GM12878 (cell line): Measurements from ENCODE around the gene FHOD3. TPM values are rescaled to one million over a fixed set of nuclear protein-coding genes. Genes with fewer than 3 reads are reported as not detected.

Experiments
- ATAC-seq: fragments of 200-7000 bp; cut with Tn5 transposase; 3 replicates; pipeline ENCODE4 v1.9.1; 2020; ENCODE audit warnings: mild to moderate bottlenecking, moderate library complexity
- BruUV-seq: library from RNA; stranded (reverse); fragments of 400-500 nt; replicated peaks from 2 replicates; lab custom pipeline; 2021; lab: Mats Ljungman, UMichigan
- CTCF ChIA-PET: fragments of 300-600 bp; sonication (Branson Sonifier 250); formaldehyde crosslinking; extraction: SDS; loops from one replicate; lab custom pipeline; 2021; ENCODE audit warnings: inconsistent platforms; lab: Yijun Ruan, JAX
- POLR2A ChIA-PET: fragments of 350-600 bp; formaldehyde crosslinking; extraction: SDS; loops from one replicate; lab custom pipeline; 2021; ENCODE audit warnings: inconsistent platforms; lab: Charles Lee
- RAD21 ChIA-PET: fragments of 300-600 bp; sonication (Branson Sonifier 250); formaldehyde crosslinking; loops from one replicate; lab custom pipeline; 2023; ENCODE audit warnings: antibody characterized with exemption; ENCODE audit not compliant: unreplicated experiment; lab: Charles Lee
- SMC1A ChIA-PET: fragments of 300-600 bp; sonication (Branson Sonifier 250); formaldehyde crosslinking; loops from one replicate; lab custom pipeline; 2023; ENCODE audit not compliant: unreplicated experiment, uncharacterized antibody; lab: Charles Lee
- DNase-seq: peaks from one replicate; pipeline ENCODE4 v3.0.0-alpha.2; 2011; ENCODE audit warnings: low read depth, low spot score
- FAIRE-seq: peaks from 3 replicates; lab custom pipeline; 2011; peaks lifted over from hg19 to GRCh38; lab: Jason Lieb, UNC
- H2AFZ ChIP-seq: 2 replicates; pipeline ENCODE4 v1.6.0; 2011; ENCODE audit warnings: low read depth, low read length, control low read depth; ENCODE audit not compliant: control insufficient read depth
- H3K27ac ChIP-seq: 2 replicates; pipeline ENCODE4 v1.5.1; 2011; ENCODE audit warnings: control low read depth; ENCODE audit not compliant: control insufficient read depth, insufficient read depth
- H3K27me3 ChIP-seq, 2 experiments: replicated peaks in 1 of 2; 2 replicates each; pipeline versions ENCODE4 v1.6.0 to v1.6.1; 2011; ENCODE audit warnings: low read length in 1 of 2; ENCODE audit not compliant: control insufficient read depth in 2 of 2, insufficient read depth in 2 of 2
- H3K36me3 ChIP-seq, 2 experiments: 2 replicates each; pipeline ENCODE4 v1.5.1; 2011; ENCODE audit warnings: low read length in 1 of 2; ENCODE audit not compliant: control insufficient read depth in 2 of 2, insufficient read depth in 2 of 2
- H3K4me1 ChIP-seq: 2 replicates; pipeline ENCODE4 v1.6.1; 2011; ENCODE audit warnings: mild to moderate bottlenecking, low read length, moderate library complexity, mixed read lengths; ENCODE audit not compliant: control insufficient read depth, insufficient read depth
- H3K4me2 ChIP-seq: 2 replicates; pipeline ENCODE4 v1.6.0; 2011; ENCODE audit warnings: control low read depth; ENCODE audit not compliant: control insufficient read depth, insufficient read depth
- H3K4me3 ChIP-seq: fragments of 200-600 bp; sonication (generic); 2 replicates; pipeline ENCODE4 v1.5.1; 2016
- H3K79me2 ChIP-seq: 2 replicates; pipeline ENCODE4 v1.6.0; 2011; ENCODE audit warnings: low read length; ENCODE audit not compliant: control insufficient read depth, insufficient read depth
- H3K9ac ChIP-seq: 2 replicates; pipeline ENCODE4 v1.8.0; 2011; ENCODE audit warnings: low read length, control low read depth, mixed read lengths; ENCODE audit not compliant: control insufficient read depth, insufficient read depth
- H3K9me3 ChIP-seq: replicated peaks from 3 replicates; pipeline ENCODE4 v1.5.1; 2011; ENCODE audit warnings: mild to moderate bottlenecking, low read length; ENCODE audit not compliant: control insufficient read depth, insufficient read depth
- H4K20me1 ChIP-seq: 2 replicates; pipeline ENCODE4 v1.6.0; 2011; ENCODE audit not compliant: control insufficient read depth, insufficient read depth
- MYB ChIP-seq: fragments of 150-350 bp; IDR thresholded peaks from 2 replicates; pipeline ENCODE4 v1.6.1; 2014; ENCODE audit warnings: mild to moderate bottlenecking, low read depth, low read length, borderline replicate concordance
- NBN ChIP-seq: fragments of 450-650 bp; IDR thresholded peaks from 2 replicates; pipeline ENCODE4 v1.6.1; 2016
- PRDM15 ChIP-seq: fragments of 450-650 bp; formaldehyde crosslinking; IDR thresholded peaks from 2 replicates; pipeline ENCODE4 v1.4.0; 2020; ENCODE audit warnings: mild to moderate bottlenecking, moderate library complexity
- SRF ChIP-seq, 2 experiments: IDR thresholded peaks; 2 replicates each; pipeline ENCODE4 v1.6.1; 2011; ENCODE audit warnings: low read depth in 2 of 2, low read length in 2 of 2, mild to moderate bottlenecking in 1 of 2, moderate library complexity in 1 of 2
- ZNF24 ChIP-seq: fragments of 450-650 bp; IDR thresholded peaks from 2 replicates; pipeline ENCODE4 v1.6.1; 2017; ENCODE audit warnings: antibody characterized with exemption, mild to moderate bottlenecking
- WGBS: methylation state at CpG from one replicate; pipeline ENCODE4 v1.1.6; 2016; ENCODE audit warnings: low lambda C conversion rate; ENCODE audit not compliant: insufficient replicate concordance, insufficient coverage; ENCODE audit errors: missing lambda C conversion rate; 5-methylcytosine and 5-hydroxymethylcytosine counted together
- in situ Hi-C: fragments of 300-500 bp; cut with MboI; formaldehyde crosslinking; loops from 9 replicates; pipeline ENCODE4 v1.14.3; 2018; ENCODE audit warnings: mixed read lengths
- intact Hi-C: fragments of 100-400 bp; cut with micrococcal nuclease; formaldehyde crosslinking; loops from one replicate; pipeline ENCODE4 v1.14.2; 2022; ENCODE audit not compliant: unreplicated experiment
- polyA plus RNA-seq, 11 experiments: library from polyadenylated mRNA; depleted of rRNA in 4 of 11; unstranded in 6 of 11; stranded (reverse) in 5 of 11; fragments of >200 nt; fragmentation: Nextera tagmentation in 4 of 11; fragmentation: Illumina TruSeq in 1 of 11; extraction: Ambion mirVana in 4 of 11; extraction: Trizol in 1 of 11; gene quantifications; 1 replicate in 1 of 11; 2 replicates in 10 of 11; pipeline versions ENCODE4 v1.2.1 to v1.2.3, GENCODE V29; 2011 to 2016; ENCODE audit warnings: inconsistent platforms in 2 of 11, missing spikeins in 2 of 11, low read depth in 1 of 11
- total RNA-seq, 4 experiments: library from RNA; depleted of rRNA in 3 of 4; stranded (reverse); fragments of >200 nt in 3 of 4; fragmentation: Illumina TruSeq in 1 of 4; extraction: Trizol in 1 of 4; gene quantifications; 2 replicates each; pipeline versions ENCODE4 v1.2.1 to v1.2.3, GENCODE V29; 2013 to 2021

Gene FHOD3
- total and polyA plus RNA-seq, 10 of the 15 experiments (the other 5 are each of a cell fraction or from before 2014, with no cell fraction given), result 0.77 to 26.7 (median 10.4) TPM

- Histone ChIP-seq H2AFZ (no peak overlapping the region), H3K4me2 (no peak overlapping the region), H3K27me3 (peaks cover 0 to 4% of the 10 kb centered on the region in 2 experiments; a peak in 1 of 4 replicates), H3K4me1 (peaks cover 3% of the 10 kb centered on the region), H3K9me3 (no peaks in the 10 kb centered on the region), H4K20me1 (no peaks in the 10 kb centered on the region), H3K9ac (no peak overlapping the region), H3K4me3 (no peak overlapping the region), H3K27ac (no peak overlapping the region), H3K36me3 (no peaks in the 10 kb centered on the region), H3K79me2 (no peaks in the 10 kb centered on the region; the same call in 1 of the 2 replicates)
- in situ Hi-C loops, result no loop called here
- ChIA-PET SMC1A (interaction anchor here (0.7 to 13.3 kb wide), 11 partner anchors 9 to 89 kb away, joined by 3 to 125 read pairs (median 4); partner anchors contain the start of gene FHOD3), POLR2A (interaction anchor here (0.9 to 1.2 kb wide), 7 partner anchors 9 to 52 kb away, joined by 3 to 5 read pairs (median 3); no protein-coding TSS in a partner anchor), CTCF (interaction anchor here (1.2 to 1.3 kb wide), 2 partner anchors 8 to 21 kb away, joined by 4 read pairs; no protein-coding TSS in a partner anchor), RAD21 (interaction anchor here (0.9 to 1.8 kb wide), 9 partner anchors 10 to 83 kb away, joined by 3 to 4 read pairs (median 3); no protein-coding TSS in a partner anchor)
- DNase-seq (no peak), ATAC-seq (no peak), FAIRE-seq (no peak)
- intact Hi-C loops, result no loop called here
- WGBS, result 14% methylated on average over 4 of the region's 4 CpGs
- no TSS peak for BruUV-seq
- no peak for TF ChIP-seq NBN
- TF ChIP-seq MYB, result no peak
- no peak for TF ChIP-seq PRDM15 (CRISPR knock-in tag)
- TF ChIP-seq ZNF24, result peak; percentile 80
- no peak for TF ChIP-seq SRF (IDR thresholded peaks at IDR 0.05; ENCODE audit: low read depth in 2 of 2, low read length in 2 of 2)
Measured at GRCh38 chr18:36322734-36323133, 25.2 kb downstream of the FHOD3 start.
